Pancreas (tissue), 10 donors: ENCODE results near the gene ABCA5. TPM values are rescaled to one million over a fixed set of nuclear protein-coding genes. Genes with fewer than 3 reads are reported as not detected.

Source experiments
- ATAC-seq, 4 donors: fragments of 200-7000 bp; cut with Tn5 transposase; one replicate each; pipeline versions ENCODE4 v1.8.0 to v1.9.1; 2020; ENCODE audit warnings: mild to moderate bottlenecking in 4 of 4, moderate library complexity in 4 of 4
- DNase-seq, 6 donors: peaks; one replicate each; pipeline ENCODE4 v3.0.0-alpha.2; 2020
- FAIRE-seq: peaks from 2 replicates; lab custom pipeline; 2012; peaks lifted over from hg19 to GRCh38; lab: Jason Lieb, UNC
- H3K27ac ChIP-seq, 4 donors: fragments of 200-600 bp; sonication (generic); 1 replicate in 3 of 4; 2 replicates in 1 of 4; pipeline versions ENCODE4 v1.5.0 to v1.8.0; 2020
- H3K27me3 ChIP-seq, 4 donors: fragments of 200-600 bp; one replicate each; pipeline ENCODE4 v1.8.0; 2021
- H3K36me3 ChIP-seq, 3 donors: fragments of 200-600 bp; sonication (generic) in 1 of 3; one replicate each; pipeline versions ENCODE4 v1.5.0 to v1.8.0; 2020 to 2021
- H3K4me1 ChIP-seq, 3 donors: fragments of 200-600 bp; one replicate each; pipeline ENCODE4 v1.8.0; 2021
- H3K4me3 ChIP-seq, 4 donors: fragments of 200-600 bp; sonication (generic) in 2 of 4; one replicate each; pipeline versions ENCODE4 v1.5.0 to v1.8.0; 2020 to 2021
- H3K9me3 ChIP-seq, 4 donors: fragments of 200-600 bp; one replicate each; pipeline ENCODE4 v1.8.0; 2021
- CTCF ChIP-seq, 4 donors: fragments of 200-600 bp; sonication (generic) in 3 of 4; IDR thresholded peaks; one replicate each; pipeline versions ENCODE4 v1.5.0 to v1.8.0; 2021; ENCODE audit warnings: antibody characterized with exemption in 4 of 4
- whole genome bisulfite sequencing, 2 donors: extraction: QIAGEN DNeasy Blood & Tissue Kit; methylation state at CpG; one replicate each; pipeline ENCODE4 v1.1.7; 2013; 5-methylcytosine and 5-hydroxymethylcytosine counted together
- intact Hi-C, 3 donors: fragments of 100-400 bp; cut with DNase I; formaldehyde crosslinking; loops; one replicate each; pipeline versions ENCODE4 v1.11.1 to v1.14.2; 2022
- polyA plus RNA-seq, 2 donors: library from polyadenylated mRNA; stranded (reverse); fragments of 200-250 nt; gene quantifications; one replicate each; pipeline ENCODE4 v1.2.3, GENCODE V29; 2013
- total RNA-seq, 6 donors: library from RNA; stranded (reverse); fragmentation: NEBNext Ultra II Directional in 4 of 6; extraction: Animal tissue kit (Norgen Biotek cat#: 25700) in 4 of 6; gene quantifications; one replicate each; pipeline versions ENCODE4 v1.2.1 to v1.2.4, GENCODE V29; 2021 to 2023
- donor health status: healthy with polysubstance abuse.
- donor health status: DM: no; HTN: no; CAD: no; lungs with moderate emphysema.
- donor health status: DM: no; HTN: no; CAD: no.
- donor health status: control.
- donor health status: control.
- donor health status: Bipolar disorder and iron deficiency.
- donor health status: DM: yes; HTN: yes; CAD: no.
- donor health status: DM: no; HTN: no; CAD: no.
- donor health status: DM: no; HTN: no; CAD: no.
- donor health status: DM: yes; HTN: yes; CAD: no.

ABCA5 gene
- total and polyA plus RNA-seq, 8 donors, result 20.7 to 55.9 (median 37.7) TPM

GRCh38 chr17:69356625-69357024, 29.7 kb upstream of the ABCA5 start:
- Histone ChIP-seq H3K36me3 (no peaks in the 10 kb centered on the region), H3K27ac (no peak overlapping the region), H3K4me3 (no peak overlapping the region), H3K4me1 (no peaks in the 10 kb centered on the region), H3K27me3 (no peaks in the 10 kb centered on the region), H3K9me3 (no peaks in the 10 kb centered on the region)
- FAIRE-seq (no peak), ATAC-seq (no peak), DNase-seq (no peak)
- intact Hi-C loops, result no loop called here
- WGBS, 2 donors, result 94 to 98% methylated on average over 7 of the region's 7 CpGs
- no peak for TF ChIP-seq CTCF (IDR thresholded peaks at IDR 0.05)

- Histone ChIP-seq H3K36me3 (no peaks in the 10 kb centered on the region), H3K4me1 (no peaks in the 10 kb centered on the region), H3K27me3 (no peaks in the 10 kb centered on the region), H3K27ac (no peak overlapping the region), H3K4me3 (no peak overlapping the region), H3K9me3 (no peaks in the 10 kb centered on the region)
- ATAC-seq, result no peak
- intact Hi-C loops, result no loop called here
- no peak for TF ChIP-seq CTCF (IDR thresholded peaks at IDR 0.05)
- no peak for DNase-seq
- FAIRE-seq, result no peak
- 81 to 82% methylated on average over 4 of the region's 4 CpGs for WGBS, 2 donors
These were observed 24.0 kb upstream of the ABCA5 start for GRCh38 chr17:69350911-69351310.

- H3K27ac ChIP-seq, result no peak overlapping the region
- peaks cover 0 to 8% (median 0%) of the 10 kb centered on the region in 3 donors for H3K4me1 ChIP-seq
- intact Hi-C loops, result loop anchor here in 1 of 3 donors (10.0 kb wide), 1 partner anchor 176 kb away; no protein-coding TSS in a partner anchor
- no peaks in the 10 kb centered on the region for H3K27me3 ChIP-seq
- no peak for FAIRE-seq
- TF ChIP-seq CTCF (IDR thresholded peaks at IDR 0.05), result no peak
- 78 to 80% methylated on average over 2 of the region's 2 CpGs for WGBS, 2 donors
- DNase-seq, result no peak
- no peak for ATAC-seq
- H3K36me3 ChIP-seq, result no peaks in the 10 kb centered on the region
- H3K9me3 ChIP-seq, result no peaks in the 10 kb centered on the region
- H3K4me3 ChIP-seq, result no peak overlapping the region
These were observed 21.5 kb upstream of the ABCA5 start for GRCh38 chr17:69348429-69348828.

GRCh38 chr17:69346766-69347165, 19.8 kb upstream of the ABCA5 start:
- ATAC-seq, result no peak
- H3K4me1 ChIP-seq, result peaks cover 0 to 9% (median 0%) of the 10 kb centered on the region in 3 donors
- no peak overlapping the region for H3K27ac ChIP-seq
- WGBS, 2 donors, result 94 to 99% methylated on average over 7 of the region's 7 CpGs
- no peaks in the 10 kb centered on the region for H3K36me3 ChIP-seq
- intact Hi-C loops, result loop anchor here in 1 of 3 donors (10.0 kb wide), 1 partner anchor 178 kb away; no protein-coding TSS in a partner anchor
- no peaks in the 10 kb centered on the region for H3K9me3 ChIP-seq
- DNase-seq, result no peak
- H3K4me3 ChIP-seq, result no peak overlapping the region
- TF ChIP-seq CTCF (IDR thresholded peaks at IDR 0.05), result no peak
- no peak for FAIRE-seq
- no peaks in the 10 kb centered on the region for H3K27me3 ChIP-seq

DNA sequence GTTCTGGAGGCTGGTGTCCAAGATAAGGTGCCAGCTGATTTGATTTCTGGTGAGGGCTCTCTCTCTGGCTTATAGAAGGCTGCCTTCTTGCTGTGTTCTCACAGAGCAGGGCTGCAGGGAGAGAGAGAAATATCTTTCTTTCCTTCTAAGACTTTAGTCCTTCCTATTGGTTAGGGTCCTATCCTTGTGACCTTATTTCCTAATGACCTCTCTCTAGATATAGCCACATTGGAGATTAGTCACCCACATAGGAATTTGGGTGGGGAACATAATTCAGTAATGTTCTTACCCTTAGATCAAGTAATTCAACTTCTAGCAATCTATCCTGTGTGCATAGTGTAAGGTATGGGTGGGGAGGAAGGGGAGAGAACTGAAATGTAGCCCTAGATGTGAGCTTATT, 18.0 kb upstream of the ABCA5 start:
- Histone ChIP-seq H3K4me1 (peaks cover 0 to 9% (median 0%) of the 10 kb centered on the region in 3 donors), H3K9me3 (no peaks in the 10 kb centered on the region), H3K36me3 (no peaks in the 10 kb centered on the region), H3K27ac (no peak overlapping the region), H3K4me3 (no peak overlapping the region), H3K27me3 (no peaks in the 10 kb centered on the region)
- no peak for TF ChIP-seq CTCF (IDR thresholded peaks at IDR 0.05)
- FAIRE-seq (no peak), DNase-seq (no peak), ATAC-seq (no peak)
- intact Hi-C loops, result loop anchor here in 1 of 3 donors (10.0 kb wide), 1 partner anchor 180 kb away; no protein-coding TSS in a partner anchor
